HG02981 (cell line): ENCODE measurements around the gene CST3.
"Not testable (repeated sequence)": the region's sequence is repeated elsewhere in the genome, so short reads cannot be mapped to it uniquely, and the experiment has no call there.

Source experiments
- ATAC-seq: cut with Tn5 transposase; IDR thresholded peaks from one replicate; pipeline ENCODE4 v1.9.1; 2021; ENCODE audit warnings: mild to moderate bottlenecking, moderate library complexity; ENCODE audit not compliant: unreplicated experiment

The CST3 gene

DNA sequence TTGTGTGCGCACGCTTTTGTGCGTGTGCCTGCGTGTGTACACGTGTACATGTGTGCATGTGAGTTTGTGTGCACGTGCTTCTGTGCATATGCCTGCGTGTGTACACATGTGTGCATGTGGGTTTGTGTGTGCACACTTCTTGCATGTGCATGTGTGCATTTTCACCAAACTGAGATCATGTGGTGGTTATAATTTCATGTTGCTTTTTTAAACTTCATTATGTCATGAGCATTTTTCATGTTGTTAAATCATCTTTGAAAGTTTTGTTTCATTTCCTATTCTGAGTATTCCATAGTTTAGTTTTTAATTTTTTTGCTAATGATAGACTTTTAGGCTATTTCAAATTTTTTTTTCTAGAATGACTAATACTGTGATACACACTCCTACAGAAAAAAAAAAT lies 6.4 kb upstream of the CST3 start:
- ATAC-seq, result no peak

GRCh38 chr20:23643659-23644058 lies 5.9 kb upstream of the CST3 start:
- no peak for ATAC-seq

DNA sequence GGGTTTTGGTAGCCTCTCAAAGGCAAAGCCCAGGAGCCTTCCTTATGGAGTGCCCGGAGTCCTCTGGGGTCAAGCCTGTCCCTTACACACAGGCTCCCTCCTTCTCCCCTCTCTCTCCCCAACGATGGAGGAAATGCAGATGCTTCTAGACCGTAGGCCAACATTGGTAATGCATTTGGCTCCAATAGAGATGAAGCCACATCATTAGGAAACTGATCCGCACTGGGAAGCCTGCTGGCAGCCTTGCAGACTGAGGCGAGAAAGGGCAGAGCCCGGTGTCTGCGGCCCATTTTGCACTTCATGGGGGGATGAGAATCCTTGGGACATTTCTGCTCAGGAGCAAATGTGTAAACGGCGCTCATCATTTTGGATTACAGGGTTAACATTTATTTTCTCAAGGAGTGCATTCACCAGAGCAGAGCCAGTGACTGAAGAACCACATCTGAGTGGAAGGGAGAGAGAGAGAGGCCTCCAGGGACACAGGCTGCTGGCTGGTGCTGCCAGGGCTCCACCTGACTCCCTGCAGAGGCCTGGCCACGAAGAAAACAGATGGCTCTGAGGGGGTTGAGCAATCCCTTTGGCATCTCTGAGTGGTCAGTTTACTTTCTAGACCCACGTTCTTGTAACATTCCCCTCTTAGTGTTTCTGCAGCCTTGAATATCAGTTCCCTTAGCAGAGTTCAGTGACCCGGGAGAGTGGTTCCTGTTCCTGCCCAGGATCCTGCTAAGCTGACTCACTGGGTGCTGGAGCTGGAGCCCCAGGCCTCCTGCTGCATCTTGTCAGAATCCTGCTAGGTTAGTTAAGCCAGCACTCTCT lies 4.4 kb upstream of the CST3 start:
- ATAC-seq, result no peak

- no peak for ATAC-seq
These were observed 3.2 kb upstream of the CST3 start for GRCh38 chr20:23640671-23641667.

DNA sequence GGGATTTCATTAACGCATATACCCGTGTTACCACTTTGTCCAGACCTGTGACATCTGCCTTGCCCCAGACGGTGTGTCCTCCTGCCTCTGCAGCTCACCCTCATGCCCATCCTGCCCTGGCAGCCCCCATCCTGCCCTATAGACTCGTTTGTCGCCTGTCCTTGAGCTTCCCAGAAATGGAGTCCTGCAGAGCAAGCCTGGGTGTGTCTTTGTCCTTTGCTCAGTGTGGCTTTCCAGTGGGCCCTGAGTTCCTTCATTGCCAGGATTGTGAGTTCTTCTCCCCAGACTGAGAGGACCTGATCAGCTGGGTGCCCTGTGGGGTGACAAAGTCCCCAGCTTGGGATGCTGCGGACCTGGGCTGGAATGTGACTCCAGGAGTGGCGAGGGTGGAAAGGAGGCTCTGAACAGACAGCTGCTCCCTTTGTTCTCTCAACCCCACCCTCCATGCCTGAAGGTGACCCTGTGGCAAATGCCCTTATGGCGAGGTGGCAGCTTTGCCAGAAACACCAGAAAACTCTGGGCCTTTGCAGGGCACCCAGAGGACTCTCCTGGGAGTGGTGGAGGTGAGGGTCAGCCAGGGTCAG lies 2.4 kb upstream of the CST3 start:
- ATAC-seq, result no peak

GRCh38 chr20:23639490-23639958 lies 1.8 kb upstream of the CST3 start:
- ATAC-seq, result no peak

DNA sequence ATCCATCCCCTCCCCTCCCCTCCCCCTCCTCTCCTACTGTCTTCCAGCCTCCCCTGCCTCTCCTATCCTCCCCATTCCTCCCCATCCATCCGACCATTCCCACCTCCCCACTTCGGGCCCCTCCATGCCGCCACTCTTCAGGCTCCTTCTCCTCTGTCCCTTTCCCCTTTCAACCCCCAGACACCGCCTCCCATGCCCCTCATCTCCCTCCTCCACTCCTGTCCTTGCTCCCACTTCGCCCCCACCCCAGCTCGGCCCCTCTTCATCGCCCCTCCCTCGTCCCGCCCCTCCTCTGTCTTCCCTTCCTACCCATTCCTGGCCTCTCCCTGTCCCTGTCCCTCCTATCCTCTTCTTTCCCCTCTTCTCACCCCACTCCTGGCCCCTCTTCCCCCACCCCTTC lies 554 bp upstream of the CST3 start:
- no peak for ATAC-seq

DNA sequence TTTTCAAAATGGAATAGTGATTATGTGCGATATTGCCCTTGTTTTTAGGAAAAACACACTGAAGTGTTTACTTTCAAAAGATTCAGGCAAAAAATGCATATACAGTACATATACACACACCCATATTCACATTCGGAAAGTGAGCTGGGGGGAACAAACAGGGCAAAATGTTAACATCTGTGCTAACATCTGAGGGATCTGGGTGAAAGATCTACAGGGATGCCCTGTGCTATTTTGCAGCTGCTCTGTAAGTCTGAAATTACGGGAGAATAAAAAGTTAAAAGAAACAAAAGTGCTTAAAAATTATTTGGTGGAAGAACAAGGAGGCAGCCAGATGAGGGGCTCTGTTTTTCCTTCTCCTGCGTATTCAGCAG lies 860 bp downstream of the CST3 start:
- ATAC-seq, result no peak

- no peak for ATAC-seq
These were observed 1.4 kb downstream of the CST3 start for GRCh38 chr20:23636182-23636907.

GRCh38 chr20:23635768-23636090 lies 2.0 kb downstream of the CST3 start:
- not testable (repeated sequence) for ATAC-seq

- no peak for ATAC-seq
These were observed 2.6 kb downstream of the CST3 start for GRCh38 chr20:23634985-23635767.

- ATAC-seq, result no peak
These were observed 3.5 kb downstream of the CST3 start for GRCh38 chr20:23634044-23634801.

DNA sequence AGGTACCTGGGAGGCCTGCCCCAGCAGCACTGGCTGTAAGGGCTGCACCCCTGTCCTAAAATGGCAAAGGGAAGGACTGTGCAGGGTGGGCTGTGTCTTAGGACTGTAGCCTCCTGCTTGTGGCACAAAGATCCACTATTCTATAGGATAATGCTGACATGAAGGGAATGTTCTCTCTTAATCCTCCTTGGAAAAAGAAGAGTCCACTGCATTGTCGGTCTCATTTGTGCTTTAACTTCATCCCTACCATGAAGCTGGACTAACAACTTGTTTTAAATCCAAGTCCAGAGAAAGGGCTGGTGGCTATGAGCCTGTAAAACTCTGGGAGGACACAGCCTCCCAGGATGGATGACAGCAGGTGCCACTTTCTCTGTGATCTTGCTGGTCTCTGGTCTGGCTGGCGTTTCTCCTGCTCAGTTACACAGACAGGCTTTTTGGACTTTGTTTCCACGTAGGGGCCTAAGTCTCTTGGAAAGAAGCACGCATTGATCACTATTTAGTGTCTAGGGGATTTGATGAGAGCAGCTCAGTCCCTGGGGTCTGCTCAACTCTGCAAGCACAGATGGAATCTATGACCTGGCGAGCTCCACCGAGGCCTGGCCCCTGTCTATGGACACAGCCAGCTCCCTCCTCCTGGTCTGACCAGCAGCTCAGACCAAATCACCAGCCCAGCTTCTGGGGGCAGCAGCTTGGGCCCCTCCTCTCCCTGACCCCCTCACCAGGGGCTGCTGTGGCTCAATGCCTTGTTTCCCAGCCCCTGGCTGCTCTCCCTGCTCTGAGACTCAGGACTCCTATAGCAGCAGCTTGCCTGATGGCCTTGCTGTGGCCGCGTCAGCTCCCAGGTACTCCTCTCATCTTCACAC lies 4.8 kb downstream of the CST3 start:
- ATAC-seq, result no peak

GRCh38 chr20:23631981-23632710 lies 5.6 kb downstream of the CST3 start:
- ATAC-seq, result no peak

GRCh38 chr20:23631226-23631822 lies 6.4 kb downstream of the CST3 start:
- ATAC-seq, result no peak

DNA sequence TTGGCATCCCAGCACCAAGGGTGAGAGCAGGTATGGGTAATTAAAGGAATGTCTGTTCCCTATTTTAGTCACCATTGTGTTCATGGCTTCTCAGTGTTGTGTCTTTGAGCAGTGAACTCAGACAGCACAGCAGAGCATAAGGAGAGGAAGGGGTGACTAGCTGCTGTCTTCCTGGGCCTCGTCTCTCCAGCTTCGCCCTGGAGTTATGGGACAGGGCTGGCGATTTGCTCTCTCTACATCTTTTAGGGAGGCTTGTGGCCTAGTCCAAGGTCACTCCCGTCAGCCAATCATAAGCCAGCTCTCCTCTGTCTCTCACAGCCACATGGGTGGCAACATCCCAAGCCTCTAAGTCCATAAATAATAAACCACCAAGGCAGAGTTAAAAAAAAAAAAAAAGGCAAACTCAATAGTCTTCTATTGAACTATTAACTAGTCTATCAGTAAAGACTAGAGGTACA lies 7.3 kb downstream of the CST3 start:
- ATAC-seq, result no peak
